OCI-LY3 (cell line): Measurements from ENCODE around the gene RABL6.

Source experiments
- EZH2phosphoT487 ChIP-seq: fragments of 200-600 bp; shearing (Covaris generic); IDR thresholded peaks from 2 replicates; pipeline ENCODE4 v1.6.1; 2018; ENCODE audit warnings: antibody characterized with exemption, mixed run types, low read depth
- TF ChIP-seq, protein P1 (sequence below): fragments of 200-600, 300-600 bp; sonication (generic); IDR thresholded peaks from 2 replicates; pipeline ENCODE4 v1.5.1; 2014; ENCODE audit warnings: antibody characterized with exemption, low read length, low read depth

DNA sequence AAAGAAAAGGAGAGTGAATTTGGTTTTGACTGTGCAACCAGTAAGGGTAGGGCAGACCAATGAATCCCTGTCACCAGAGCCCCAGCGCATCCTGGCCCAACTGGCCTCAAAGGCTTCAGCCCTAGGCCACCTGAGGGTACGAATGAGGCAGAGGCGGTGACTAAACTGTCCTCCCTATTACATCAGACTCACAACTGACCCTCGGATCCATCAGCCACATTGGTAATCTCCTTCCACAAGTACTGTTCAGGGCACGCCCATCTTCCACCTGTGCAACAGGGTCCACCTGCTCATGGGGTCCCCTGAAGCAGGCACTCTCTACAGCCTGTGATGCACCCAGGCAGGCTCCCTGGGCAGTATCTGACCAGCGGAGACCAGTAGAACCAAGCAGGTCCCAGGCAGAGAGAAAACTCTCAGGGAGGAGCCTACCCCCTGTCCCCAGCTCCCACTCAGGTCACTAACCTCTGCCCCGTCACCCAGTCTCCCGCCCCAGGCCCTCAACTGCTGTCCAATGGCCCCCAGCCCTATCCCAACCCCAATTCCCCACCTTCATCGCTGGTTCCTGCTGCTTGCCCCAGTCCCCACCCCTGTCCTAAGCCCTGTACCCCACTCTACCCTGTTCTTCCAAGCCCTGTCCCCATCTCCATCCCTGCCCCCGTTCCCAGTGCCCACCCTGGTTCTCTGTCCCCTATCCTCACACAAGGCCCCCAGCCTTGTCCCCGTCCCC lies 57.5 kb downstream of the RABL6 start:
- TF ChIP-seq, protein P1, sequence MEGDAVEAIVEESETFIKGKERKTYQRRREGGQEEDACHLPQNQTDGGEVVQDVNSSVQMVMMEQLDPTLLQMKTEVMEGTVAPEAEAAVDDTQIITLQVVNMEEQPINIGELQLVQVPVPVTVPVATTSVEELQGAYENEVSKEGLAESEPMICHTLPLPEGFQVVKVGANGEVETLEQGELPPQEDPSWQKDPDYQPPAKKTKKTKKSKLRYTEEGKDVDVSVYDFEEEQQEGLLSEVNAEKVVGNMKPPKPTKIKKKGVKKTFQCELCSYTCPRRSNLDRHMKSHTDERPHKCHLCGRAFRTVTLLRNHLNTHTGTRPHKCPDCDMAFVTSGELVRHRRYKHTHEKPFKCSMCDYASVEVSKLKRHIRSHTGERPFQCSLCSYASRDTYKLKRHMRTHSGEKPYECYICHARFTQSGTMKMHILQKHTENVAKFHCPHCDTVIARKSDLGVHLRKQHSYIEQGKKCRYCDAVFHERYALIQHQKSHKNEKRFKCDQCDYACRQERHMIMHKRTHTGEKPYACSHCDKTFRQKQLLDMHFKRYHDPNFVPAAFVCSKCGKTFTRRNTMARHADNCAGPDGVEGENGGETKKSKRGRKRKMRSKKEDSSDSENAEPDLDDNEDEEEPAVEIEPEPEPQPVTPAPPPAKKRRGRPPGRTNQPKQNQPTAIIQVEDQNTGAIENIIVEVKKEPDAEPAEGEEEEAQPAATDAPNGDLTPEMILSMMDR: no peak
- TF ChIP-seq EZH2phosphoT487: no peak
